Stimulated activated CD8-positive, alpha-beta memory T cell treated with anti-CD3 and anti-CD28 coated beads, Interleukin-4, amount 100 ng/mL, for 24 hours (primary cell): ENCODE results near the gene APBA2.
"Not testable (repeated sequence)": the region's sequence is repeated elsewhere in the genome, so short reads cannot be mapped to it uniquely, and the experiment has no call there.

Experiments
- DNase-seq: peaks from one replicate; pipeline ENCODE4 v3.0.0-alpha.2; 2020; ENCODE audit warnings: low read depth

The APBA2 gene

GRCh38 chr15:29035336-29036285, 149.8 kb downstream of the APBA2 start:
- DNase-seq: no peak

- DNase-seq: no peak
Measured at GRCh38 chr15:29037997-29038705, 152.4 kb downstream of the APBA2 start.

- DNase-seq: no peak
Measured at GRCh38 chr15:29039466-29040369, 153.9 kb downstream of the APBA2 start.

- no peak for DNase-seq
Measured at GRCh38 chr15:29040370-29040751, 154.6 kb downstream of the APBA2 start.

GRCh38 chr15:29043736-29044502, 158.1 kb downstream of the APBA2 start:
- no peak for DNase-seq

GRCh38 chr15:29044503-29044901, 158.7 kb downstream of the APBA2 start:
- no peak for DNase-seq

GRCh38 chr15:29045161-29045560, 159.4 kb downstream of the APBA2 start:
- DNase-seq: not testable (repeated sequence)

- DNase-seq: no peak
Measured at GRCh38 chr15:29045717-29046116, 159.9 kb downstream of the APBA2 start.

GRCh38 chr15:29046281-29046810, 160.6 kb downstream of the APBA2 start:
- no peak for DNase-seq

- no peak for DNase-seq
Measured at GRCh38 chr15:29046977-29047376, 161.2 kb downstream of the APBA2 start.

- DNase-seq: no peak
Measured at GRCh38 chr15:29048011-29048410, 162.2 kb downstream of the APBA2 start.

GRCh38 chr15:29050870-29051269, 165.1 kb downstream of the APBA2 start:
- no peak for DNase-seq

GRCh38 chr15:29051422-29051821, 165.6 kb downstream of the APBA2 start:
- DNase-seq: no peak

- no peak for DNase-seq
Measured at GRCh38 chr15:29053006-29053405, 167.2 kb downstream of the APBA2 start.

- DNase-seq: no peak
Measured at GRCh38 chr15:29053661-29054131, 167.9 kb downstream of the APBA2 start.

GRCh38 chr15:29054171-29055045, 168.6 kb downstream of the APBA2 start:
- no peak for DNase-seq

GRCh38 chr15:29055876-29056275, 170.1 kb downstream of the APBA2 start:
- no peak for DNase-seq

GRCh38 chr15:29056839-29057450, 171.2 kb downstream of the APBA2 start:
- no peak for DNase-seq

GRCh38 chr15:29057856-29058255, 172.1 kb downstream of the APBA2 start:
- no peak for DNase-seq
